ENCODE measurements around the gene KCNK18.
A peak's percentile ranks its signal among the peaks of the same experiment; 100 is the strongest.

Gene KCNK18

DNA sequence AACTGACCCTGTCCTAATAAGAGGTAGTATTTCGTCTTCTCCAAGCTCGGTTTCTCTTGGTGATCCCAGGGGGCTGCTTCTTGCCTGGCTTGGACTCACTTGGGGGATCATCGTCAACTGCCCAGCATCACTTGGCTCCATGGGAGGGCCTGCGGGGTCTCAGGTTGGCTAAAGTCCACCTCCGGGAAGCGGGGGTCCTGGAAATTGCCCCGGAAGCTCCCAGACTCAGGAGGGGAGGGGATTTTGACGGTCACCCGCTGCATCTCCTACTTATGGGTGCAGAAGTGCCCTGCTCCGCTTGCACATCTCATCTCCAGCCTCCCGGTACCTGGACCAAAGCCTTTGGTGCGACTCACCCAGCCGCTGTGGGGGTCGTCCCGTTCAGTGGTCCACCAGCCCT is 18.7 kb downstream of the KCNK18 start:
- Histone ChIP-seq H3K27ac (ENCODE audit: low read depth, low read length, poor library complexity, severe bottlenecking) (no peak overlapping the region), H3K36me3 (ENCODE audit: insufficient read depth, low read length) (no peaks in the 10 kb centered on the region), H3K79me2 (ENCODE audit: insufficient read depth, low read length) (no peaks in the 10 kb centered on the region), H3K27me3 (ENCODE audit: insufficient read depth, low read length) (no peaks in the 10 kb centered on the region), H3K9me2 (ENCODE audit: low read depth, low read length) (no peaks in the 10 kb centered on the region), H4K20me1 (ENCODE audit: insufficient read depth, low read length) (no peaks in the 10 kb centered on the region), H3K9me3 (ENCODE audit: low read length) (0 out of 2 replicates have a peak, but pooled peaks cover 3% of the 10 kb centered on the region), H3K4me1 (ENCODE audit: insufficient read depth, low read length, severe bottlenecking) (peaks cover 10% of the 10 kb centered on the region), H2AFZ (ENCODE audit: low read length) (no peak overlapping the region), H3F3A (ENCODE audit: insufficient read depth, low read length) (no peaks in the 10 kb centered on the region), H3K9ac (ENCODE audit: low read length) (no peak overlapping the region; the same call in 1 of the 2 replicates), H3K4me2 (ENCODE audit: low read length) (peak overlapping the region; percentile 70), H3K4me3 (ENCODE audit: low read depth, low read length, poor library complexity, severe bottlenecking) (peak overlapping the region; percentile 54)
- TF ChIP-seq, protein P1, sequence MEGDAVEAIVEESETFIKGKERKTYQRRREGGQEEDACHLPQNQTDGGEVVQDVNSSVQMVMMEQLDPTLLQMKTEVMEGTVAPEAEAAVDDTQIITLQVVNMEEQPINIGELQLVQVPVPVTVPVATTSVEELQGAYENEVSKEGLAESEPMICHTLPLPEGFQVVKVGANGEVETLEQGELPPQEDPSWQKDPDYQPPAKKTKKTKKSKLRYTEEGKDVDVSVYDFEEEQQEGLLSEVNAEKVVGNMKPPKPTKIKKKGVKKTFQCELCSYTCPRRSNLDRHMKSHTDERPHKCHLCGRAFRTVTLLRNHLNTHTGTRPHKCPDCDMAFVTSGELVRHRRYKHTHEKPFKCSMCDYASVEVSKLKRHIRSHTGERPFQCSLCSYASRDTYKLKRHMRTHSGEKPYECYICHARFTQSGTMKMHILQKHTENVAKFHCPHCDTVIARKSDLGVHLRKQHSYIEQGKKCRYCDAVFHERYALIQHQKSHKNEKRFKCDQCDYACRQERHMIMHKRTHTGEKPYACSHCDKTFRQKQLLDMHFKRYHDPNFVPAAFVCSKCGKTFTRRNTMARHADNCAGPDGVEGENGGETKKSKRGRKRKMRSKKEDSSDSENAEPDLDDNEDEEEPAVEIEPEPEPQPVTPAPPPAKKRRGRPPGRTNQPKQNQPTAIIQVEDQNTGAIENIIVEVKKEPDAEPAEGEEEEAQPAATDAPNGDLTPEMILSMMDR (IDR thresholded peaks at IDR 0.05; ENCODE audit: low read length) = no peak
- no peak for TF ChIP-seq EZH2 (IDR thresholded peaks at IDR 0.05; ENCODE audit: borderline replicate concordance, low read length)

DNA sequence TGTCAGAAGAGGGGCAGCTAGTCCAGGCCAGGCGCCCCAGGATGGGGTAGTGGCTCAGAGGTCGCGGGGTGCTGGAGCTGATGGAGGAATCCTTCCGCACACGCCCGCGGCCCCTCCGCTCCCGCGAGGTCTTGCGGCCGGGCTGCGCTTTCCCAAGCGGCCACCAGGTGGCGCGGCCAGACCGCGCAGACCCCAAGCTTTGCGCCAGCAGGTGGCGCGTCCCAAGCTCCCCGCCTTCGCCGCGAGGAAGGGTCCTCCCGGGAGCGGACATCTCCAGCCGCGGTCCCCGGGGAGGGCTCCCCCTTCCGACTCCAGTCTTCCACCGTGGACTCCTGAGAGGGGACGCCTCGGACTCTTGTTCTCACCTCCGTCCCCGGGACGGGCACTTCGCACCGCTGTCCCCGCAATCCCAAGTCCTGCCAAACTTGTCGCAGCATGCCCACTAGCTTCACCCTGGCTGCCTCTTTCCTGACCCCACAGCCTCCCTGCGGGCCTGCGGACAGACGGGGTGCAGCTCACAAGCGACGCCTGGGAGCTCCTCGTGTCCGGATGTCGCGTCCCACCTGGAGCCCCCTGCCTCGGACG is 19.4 kb downstream of the KCNK18 start:
- Histone ChIP-seq H3K4me2 (ENCODE audit: low read length) (peak overlapping the region; percentile 70), H3K9me2 (ENCODE audit: low read depth, low read length) (no peaks in the 10 kb centered on the region), H3K4me1 (ENCODE audit: insufficient read depth, low read length, severe bottlenecking) (peaks cover 10% of the 10 kb centered on the region), H3K27me3 (ENCODE audit: insufficient read depth, low read length) (no peaks in the 10 kb centered on the region; the same call in 1 of the 2 replicates), H3K4me3 (ENCODE audit: low read depth, low read length, poor library complexity, severe bottlenecking) (peak overlapping the region; percentile 54), H3K27ac (ENCODE audit: low read depth, low read length, poor library complexity, severe bottlenecking) (no peak overlapping the region), H3K9me3 (ENCODE audit: low read length) (0 out of 2 replicates have a peak, but pooled peaks cover 3% of the 10 kb centered on the region), H3K36me3 (ENCODE audit: insufficient read depth, low read length) (no peaks in the 10 kb centered on the region), H3K79me2 (ENCODE audit: insufficient read depth, low read length) (no peaks in the 10 kb centered on the region), H3F3A (ENCODE audit: insufficient read depth, low read length) (no peaks in the 10 kb centered on the region), H3K9ac (ENCODE audit: low read length) (peak overlapping the region; percentile 13; the same call in 1 of the 2 replicates), H4K20me1 (ENCODE audit: insufficient read depth, low read length) (no peaks in the 10 kb centered on the region), H2AFZ (ENCODE audit: low read length) (no peak overlapping the region)
- TF ChIP-seq EZH2 (IDR thresholded peaks at IDR 0.05; ENCODE audit: borderline replicate concordance, low read length) = no peak
- TF ChIP-seq, protein P1 (IDR thresholded peaks at IDR 0.05; ENCODE audit: low read length) = peak; percentile 99

DNA sequence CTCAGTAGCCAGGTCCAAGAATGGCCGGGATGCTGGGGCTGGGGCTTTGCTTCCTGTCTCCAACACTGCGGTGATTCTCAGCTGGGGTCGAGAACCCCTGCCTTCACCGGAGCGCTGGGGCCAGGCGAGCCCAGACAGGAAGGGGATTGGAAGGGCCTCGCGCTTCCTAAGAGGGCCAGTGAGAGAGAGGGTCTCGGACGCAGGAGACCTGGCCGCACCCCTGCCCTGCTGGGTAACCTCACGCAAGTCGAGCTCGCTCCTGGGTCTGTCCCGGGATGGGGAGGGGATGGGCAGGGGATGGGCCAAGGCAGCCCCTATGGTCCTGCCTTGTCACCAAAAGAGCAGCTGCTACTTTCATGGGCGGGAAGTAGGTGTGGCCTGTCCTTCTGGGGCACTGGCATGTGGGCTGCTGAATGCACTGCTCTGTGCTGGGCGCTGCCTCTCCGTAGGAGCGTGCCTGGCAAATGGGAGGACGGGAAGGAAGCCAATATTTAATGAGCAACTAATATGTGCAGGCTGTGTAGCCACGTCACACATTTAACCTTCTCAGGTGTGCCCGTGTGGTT is 20.0 kb downstream of the KCNK18 start:
- H3F3A ChIP-seq (ENCODE audit: insufficient read depth, low read length) = no peaks in the 10 kb centered on the region
- H3K9ac ChIP-seq (ENCODE audit: low read length) = peak overlapping the region; percentile 13; the same call in 1 of the 2 replicates
- no peaks in the 10 kb centered on the region; the same call in 1 of the 2 replicates for H3K27me3 ChIP-seq (ENCODE audit: insufficient read depth, low read length)
- H2AFZ ChIP-seq (ENCODE audit: low read length) = no peak overlapping the region
- H3K4me3 ChIP-seq (ENCODE audit: low read depth, low read length, poor library complexity, severe bottlenecking) = peak overlapping the region; percentile 54
- no peak overlapping the region for H3K27ac ChIP-seq (ENCODE audit: low read depth, low read length, poor library complexity, severe bottlenecking)
- H3K9me2 ChIP-seq (ENCODE audit: low read depth, low read length) = no peaks in the 10 kb centered on the region
- peaks cover 10% of the 10 kb centered on the region for H3K4me1 ChIP-seq (ENCODE audit: insufficient read depth, low read length, severe bottlenecking)
- no peaks in the 10 kb centered on the region for H3K36me3 ChIP-seq (ENCODE audit: insufficient read depth, low read length)
- H3K9me3 ChIP-seq (ENCODE audit: low read length) = 0 out of 2 replicates have a peak, but pooled peaks cover 1% of the 10 kb centered on the region
- H3K79me2 ChIP-seq (ENCODE audit: insufficient read depth, low read length) = no peaks in the 10 kb centered on the region
- H3K4me2 ChIP-seq (ENCODE audit: low read length) = peak overlapping the region; percentile 70
- no peak for TF ChIP-seq EZH2 (IDR thresholded peaks at IDR 0.05; ENCODE audit: borderline replicate concordance, low read length)
- TF ChIP-seq, protein P1 (IDR thresholded peaks at IDR 0.05; ENCODE audit: low read length) = no peak
- H4K20me1 ChIP-seq (ENCODE audit: insufficient read depth, low read length) = no peaks in the 10 kb centered on the region
